ENCODE measurements around the gene TCF15.

DNA sequence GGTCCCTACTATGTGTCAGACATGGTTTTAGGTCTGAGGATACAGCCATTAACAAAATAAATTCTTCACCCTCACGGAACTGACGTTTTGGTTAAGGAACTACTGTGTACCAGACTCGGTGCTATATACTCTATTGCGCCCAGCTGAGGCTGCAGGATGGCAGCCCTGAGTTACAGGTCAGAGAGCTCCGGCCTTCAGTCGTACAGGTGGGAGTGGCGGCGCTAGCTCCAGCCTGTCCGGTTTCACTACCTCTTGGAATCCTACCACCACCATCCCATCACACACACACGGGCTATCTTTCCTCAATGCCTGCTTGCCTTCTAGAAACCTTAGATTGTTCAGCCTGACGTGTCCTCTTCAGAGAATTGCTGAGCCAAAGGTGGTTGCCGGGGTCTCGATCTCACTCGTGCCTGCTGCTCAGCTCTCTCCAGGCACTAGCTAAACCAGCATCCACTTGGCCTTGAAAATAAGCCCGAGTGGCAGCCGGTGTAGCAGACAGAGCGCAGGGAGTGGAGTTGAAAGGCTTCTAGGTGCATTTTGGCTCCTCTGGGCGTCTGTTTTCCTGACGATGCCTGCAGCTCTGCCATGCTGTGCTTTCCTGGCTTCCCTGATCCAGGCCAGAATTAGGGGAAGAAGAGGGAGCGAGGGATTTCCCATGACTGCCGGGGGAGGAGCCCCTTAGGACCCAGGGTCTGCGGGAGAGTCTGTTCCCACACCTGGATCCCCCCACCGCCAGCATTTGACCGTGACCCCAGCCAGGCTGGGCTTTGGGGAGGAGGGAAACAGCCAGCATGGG lies 1.1 kb upstream of the TCF15 start:
- TF ChIP-seq, protein P1, sequence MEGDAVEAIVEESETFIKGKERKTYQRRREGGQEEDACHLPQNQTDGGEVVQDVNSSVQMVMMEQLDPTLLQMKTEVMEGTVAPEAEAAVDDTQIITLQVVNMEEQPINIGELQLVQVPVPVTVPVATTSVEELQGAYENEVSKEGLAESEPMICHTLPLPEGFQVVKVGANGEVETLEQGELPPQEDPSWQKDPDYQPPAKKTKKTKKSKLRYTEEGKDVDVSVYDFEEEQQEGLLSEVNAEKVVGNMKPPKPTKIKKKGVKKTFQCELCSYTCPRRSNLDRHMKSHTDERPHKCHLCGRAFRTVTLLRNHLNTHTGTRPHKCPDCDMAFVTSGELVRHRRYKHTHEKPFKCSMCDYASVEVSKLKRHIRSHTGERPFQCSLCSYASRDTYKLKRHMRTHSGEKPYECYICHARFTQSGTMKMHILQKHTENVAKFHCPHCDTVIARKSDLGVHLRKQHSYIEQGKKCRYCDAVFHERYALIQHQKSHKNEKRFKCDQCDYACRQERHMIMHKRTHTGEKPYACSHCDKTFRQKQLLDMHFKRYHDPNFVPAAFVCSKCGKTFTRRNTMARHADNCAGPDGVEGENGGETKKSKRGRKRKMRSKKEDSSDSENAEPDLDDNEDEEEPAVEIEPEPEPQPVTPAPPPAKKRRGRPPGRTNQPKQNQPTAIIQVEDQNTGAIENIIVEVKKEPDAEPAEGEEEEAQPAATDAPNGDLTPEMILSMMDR (IDR thresholded peaks at IDR 0.05; ENCODE audit: low read length) = no peak
- no peak for TF ChIP-seq EZH2 (IDR thresholded peaks at IDR 0.05; ENCODE audit: borderline replicate concordance, low read length)

All from OCI-LY1 (cell line).